Activated CD8-positive, alpha-beta memory T cell treated with anti-CD3 and anti-CD28 coated beads, Interleukin-2, amount 50 U/mL, for 4 hours (primary cell): ENCODE results near the gene KRTAP1-1.
"Not testable (repeated sequence)": the region's sequence is repeated elsewhere in the genome, so short reads cannot be mapped to it uniquely, and the experiment has no call there.

Experiments used
- DNase-seq: peaks from one replicate; pipeline ENCODE4 v3.0.0-alpha.2; 2020

Gene KRTAP1-1

GRCh38 chr17:41009936-41010335 is 31.3 kb downstream of the KRTAP1-1 start:
- DNase-seq = no peak

DNA sequence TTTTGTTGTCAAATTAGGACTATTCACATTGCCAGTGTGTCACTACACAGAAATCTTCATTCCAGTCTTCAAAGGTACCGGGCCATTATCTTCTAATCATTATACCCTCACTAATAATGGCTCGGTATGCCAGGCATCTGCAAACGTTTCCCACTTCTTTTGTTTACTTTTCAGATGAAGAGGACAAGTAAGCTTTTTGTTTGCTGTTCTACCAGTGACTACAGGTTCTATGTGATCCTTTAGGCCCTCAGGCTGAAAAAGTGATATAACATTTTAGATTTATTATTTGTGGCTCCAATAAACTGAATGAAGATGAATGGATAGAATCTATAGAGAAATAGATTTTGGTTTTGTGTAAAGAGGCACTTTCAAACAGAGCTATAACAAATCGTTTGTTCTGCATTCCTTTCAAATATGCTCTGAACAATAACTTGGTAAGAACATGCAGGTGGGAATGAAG is 31.9 kb downstream of the KRTAP1-1 start:
- DNase-seq = no peak

DNA sequence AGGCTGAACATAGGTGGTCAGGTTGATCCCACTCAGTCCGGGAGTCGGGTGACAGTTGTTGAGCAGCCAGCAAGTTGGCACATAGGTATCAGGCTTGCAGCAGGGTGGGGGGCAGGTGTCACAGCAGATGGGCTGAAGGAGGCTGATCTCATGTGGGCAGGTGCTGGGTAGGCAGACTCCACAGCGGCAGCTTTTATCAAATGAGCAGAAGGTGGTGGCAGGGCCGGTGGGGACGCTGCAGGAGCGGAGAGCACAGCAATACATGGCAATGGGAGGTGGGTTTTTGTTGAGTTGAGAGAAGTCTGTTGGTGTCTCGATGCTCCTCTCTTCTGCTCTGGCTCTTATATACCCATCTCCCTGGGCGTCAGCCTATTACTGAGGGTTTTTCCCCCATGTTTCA is 32.4 kb downstream of the KRTAP1-1 start, which contains the start of gene KRTAP3-1:
TSS of gene KRTAP3-1 (minus strand) at position 318 of the 400 bp plus-strand sequence. CDS start at position 264, 54 bp downstream.
- DNase-seq = no peak

DNA sequence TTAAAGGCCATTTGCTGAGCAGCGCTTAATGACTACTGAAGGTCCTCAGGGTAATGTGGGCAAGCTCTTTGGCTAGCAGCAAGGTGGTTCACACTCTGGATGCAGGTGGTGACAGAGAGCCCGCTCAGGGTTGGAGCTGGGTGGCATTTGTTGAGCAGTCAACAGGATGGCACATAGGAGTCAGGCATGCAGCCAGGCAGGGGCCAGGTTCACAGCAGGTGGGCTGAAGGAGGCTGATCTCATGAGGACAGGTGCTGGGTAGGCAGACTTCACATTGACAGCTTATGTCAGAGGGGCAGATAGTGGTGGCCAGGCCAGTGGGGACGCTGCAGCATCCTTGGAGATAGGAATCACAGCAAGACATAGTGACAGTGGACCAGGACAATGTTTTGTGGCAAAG is 36.9 kb downstream of the KRTAP1-1 start:
- DNase-seq = no peak

DNA sequence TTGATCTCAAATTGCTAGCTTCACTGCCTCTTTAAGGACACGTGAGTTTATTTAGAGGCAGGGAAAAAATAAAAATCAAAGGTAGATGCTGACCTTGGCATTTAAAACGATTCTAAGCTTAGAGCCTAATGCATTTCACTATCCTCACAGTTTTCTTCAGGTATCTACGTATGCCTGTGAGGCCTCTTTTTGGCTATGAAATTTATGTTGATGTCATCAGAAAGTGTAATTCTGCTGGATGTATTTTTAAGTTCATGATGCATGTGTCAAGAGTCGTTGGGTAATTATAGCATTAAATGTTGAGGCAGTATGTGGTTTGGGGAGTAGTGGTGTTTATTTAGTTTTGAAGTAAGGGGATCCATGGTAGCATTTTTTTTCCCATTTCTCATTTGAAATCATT is 37.3 kb downstream of the KRTAP1-1 start:
- DNase-seq = no peak

DNA sequence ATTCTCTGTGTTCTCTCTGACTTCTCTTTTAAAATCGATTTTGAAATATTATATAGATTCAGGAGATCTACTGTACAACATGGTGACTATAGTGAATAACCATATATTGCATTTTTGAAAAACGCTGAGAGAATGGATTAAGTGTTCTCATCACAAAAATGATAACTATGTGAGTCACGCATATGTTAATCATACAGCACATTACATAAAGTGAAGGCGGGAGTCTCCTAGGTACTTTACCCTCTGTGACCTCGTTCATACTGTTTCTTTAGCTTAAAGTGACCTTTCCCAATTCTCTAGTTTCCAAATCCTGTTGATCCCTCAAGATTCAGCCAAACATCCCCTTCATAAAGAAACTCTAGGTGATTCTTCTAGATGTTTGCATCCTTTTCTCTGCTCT is 38.4 kb downstream of the KRTAP1-1 start:
- no peak for DNase-seq

DNA sequence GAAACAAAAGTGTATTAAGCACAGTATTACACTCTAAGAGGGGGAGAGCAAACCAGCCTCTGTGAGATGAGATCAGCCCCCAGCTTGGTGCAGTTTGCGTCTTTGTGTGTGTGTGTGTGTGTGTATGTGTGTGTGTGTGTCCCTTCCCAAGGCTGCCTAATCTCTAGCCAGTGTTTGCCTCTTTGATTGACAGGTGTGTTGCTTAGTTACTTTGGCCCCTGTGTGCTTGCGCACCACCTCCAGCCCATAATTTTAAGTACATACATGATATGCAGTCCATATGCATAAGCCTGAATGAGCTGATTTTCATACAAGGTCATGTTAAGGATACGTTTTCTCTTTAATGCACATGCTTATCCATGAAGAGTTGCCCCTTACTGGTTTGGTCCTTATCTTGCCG is 39.5 kb downstream of the KRTAP1-1 start:
- DNase-seq = no peak

GRCh38 chr17:40999563-40999962 is 41.7 kb downstream of the KRTAP1-1 start, which contains the start of gene KRTAP3-2:
Gene KRTAP3-2, minus strand, starts transcription at chr17:40999906. Its CDS starts 53 bp downstream, at chr17:40999853.
- DNase-seq = not testable (repeated sequence)

DNA sequence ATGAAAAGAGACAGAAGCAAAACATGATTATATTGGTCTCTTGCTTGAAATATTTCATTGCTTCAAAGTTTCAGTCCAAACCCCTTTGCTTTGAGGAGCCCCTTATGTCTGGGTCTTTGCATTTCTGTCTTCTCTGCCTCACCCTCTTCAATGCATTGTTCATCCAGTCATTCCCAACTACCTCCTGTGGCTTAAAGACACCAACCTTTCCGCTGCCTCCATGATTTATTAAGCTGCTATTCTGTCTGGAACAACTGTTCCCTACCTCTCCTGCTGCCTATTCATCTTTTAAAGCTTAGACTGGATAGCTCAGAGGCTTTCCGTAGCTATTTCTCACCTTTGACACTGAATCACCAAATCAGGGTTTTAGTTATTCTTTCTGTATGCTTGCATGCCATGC is 43.9 kb downstream of the KRTAP1-1 start:
- no peak for DNase-seq

- no peak for DNase-seq
These were observed 44.4 kb downstream of the KRTAP1-1 start for GRCh38 chr17:40996829-40997228.

DNA sequence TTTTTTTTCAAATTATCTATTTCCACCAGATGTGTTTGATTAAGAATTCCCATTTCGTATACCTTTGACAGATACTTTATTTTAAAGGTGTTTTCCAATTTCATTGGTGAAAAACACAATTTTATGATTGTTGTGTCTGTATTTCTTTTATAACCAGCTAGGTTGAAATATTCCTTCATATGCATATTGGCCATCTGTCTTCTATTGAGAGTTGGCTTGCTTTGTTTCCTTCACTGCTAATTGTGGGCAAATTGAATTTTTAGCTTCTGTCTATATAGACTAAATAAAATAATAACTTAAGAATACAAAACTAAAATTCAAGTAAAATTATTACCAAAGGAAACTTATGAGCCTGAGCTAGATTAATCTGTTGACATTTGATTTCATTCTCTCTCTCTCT is 46.1 kb downstream of the KRTAP1-1 start:
- no peak for DNase-seq

GRCh38 chr17:40993839-40994238 is 47.4 kb downstream of the KRTAP1-1 start, which contains the start of gene KRTAP3-3:
Gene KRTAP3-3, minus strand, starts transcription at chr17:40994164. Its CDS starts 67 bp downstream, at chr17:40994097.
- DNase-seq = no peak

- no peak for DNase-seq
These were observed 48.2 kb downstream of the KRTAP1-1 start for GRCh38 chr17:40993084-40993483.

- DNase-seq = no peak
These were observed 48.6 kb downstream of the KRTAP1-1 start for GRCh38 chr17:40992666-40993065.
